HepG2 (cell line): ENCODE results near the gene STX4. TPM values are rescaled to one million over a fixed set of nuclear protein-coding genes. Genes with fewer than 3 reads are reported as not detected.

ENCODE experiments used
- CCDC6 ChIP-seq: sonication (generic); formaldehyde crosslinking; IDR thresholded peaks from 2 replicates; pipeline ENCODE4 v1.8.1; 2022; ENCODE audit warnings: mild to moderate bottlenecking, missing genetic modification reagents, moderate library complexity
- KIAA2018 ChIP-seq: sonication (generic); formaldehyde crosslinking; IDR thresholded peaks from 2 replicates; pipeline ENCODE4 v1.5.0; 2020; ENCODE audit warnings: mild to moderate bottlenecking, missing genetic modification reagents, borderline replicate concordance
- MATR3 ChIP-seq: sonication (generic); formaldehyde crosslinking; IDR thresholded peaks from 2 replicates; pipeline ENCODE4 v1.4.0; 2020; ENCODE audit warnings: missing genetic modification reagents
- MTERF4 ChIP-seq: sonication (generic); formaldehyde crosslinking; IDR thresholded peaks from 2 replicates; pipeline ENCODE4 v1.8.0; 2023; ENCODE audit warnings: mild to moderate bottlenecking, missing genetic modification reagents
- RFX5 ChIP-seq: IDR thresholded peaks from 2 replicates; pipeline ENCODE4 v1.6.1; 2011; ENCODE audit warnings: low read depth, low read length, improper control_type of control experiment
- ZBTB33 ChIP-seq: sonication (generic); formaldehyde crosslinking; IDR thresholded peaks from 2 replicates; pipeline ENCODE4 v1.4.0; 2020; ENCODE audit warnings: missing genetic modification reagents
- ZFAT ChIP-seq: sonication (generic); formaldehyde crosslinking; conservative IDR thresholded peaks from 2 replicates; pipeline ENCODE4 v1.8.1; 2023; ENCODE audit warnings: missing genetic modification reagents, inconsistent platforms
- ZHX2 ChIP-seq, 2 experiments: sonication (generic) in 1 of 2; formaldehyde crosslinking in 1 of 2; IDR thresholded peaks; 2 replicates each; pipeline versions ENCODE4 v1.6.1 to v1.9.0; 2014 to 2022; ENCODE audit warnings: antibody characterized with exemption in 1 of 2, borderline replicate concordance in 1 of 2, inconsistent platforms in 1 of 2, low read depth in 1 of 2, missing genetic modification reagents in 1 of 2
- ZNF768 ChIP-seq: sonication (generic); formaldehyde crosslinking; IDR thresholded peaks from 2 replicates; pipeline ENCODE4 v1.4.0; 2020; ENCODE audit warnings: missing genetic modification reagents
- polyA plus RNA-seq, 8 experiments: library from polyadenylated mRNA; depleted of rRNA in 3 of 8; stranded (reverse) in 7 of 8; unstranded in 1 of 8; fragments of >200 nt; fragmentation: Illumina TruSeq in 4 of 8; extraction: Trizol in 4 of 8; gene quantifications; 2 replicates each; pipeline versions ENCODE4 v1.2.1 to v1.2.3, GENCODE V29; 2011 to 2016; ENCODE audit warnings: low read depth in 4 of 8, missing spikeins in 1 of 8, mixed read lengths in 1 of 8; ENCODE audit not compliant: insufficient read depth in 1 of 8
- total RNA-seq, 5 experiments: library from RNA; depleted of rRNA; stranded (reverse); fragments of >200 nt; fragmentation: Illumina TruSeq; extraction: Trizol; gene quantifications; 2 replicates each; pipeline ENCODE4 v1.2.3, GENCODE V29; 2016; ENCODE audit warnings: low read depth in 1 of 5

Gene STX4
- total and polyA plus RNA-seq, 2 of the 13 experiments (the other 11 are each of a cell fraction or from before 2014, with no cell fraction given): 29.2 to 34.6 TPM

- no peak; the same call in 1 of the 2 replicates for TF ChIP-seq ZHX2 (IDR thresholded peaks at IDR 0.05; ENCODE audit: low read depth)
- no peak for TF ChIP-seq ZHX2 (CRISPR knock-in tag; IDR thresholded peaks at IDR 0.05; ENCODE audit: borderline replicate concordance)
- TF ChIP-seq RFX5: 0 out of 2 replicates have a peak, but pooled peaks have one; percentile 30
- no peak for TF ChIP-seq ZFAT (CRISPR knock-in tag)
- peak; percentile 97 for TF ChIP-seq ZBTB33 (CRISPR knock-in tag)
- TF ChIP-seq ZNF768 (CRISPR knock-in tag): no peak
- TF ChIP-seq CCDC6 (CRISPR knock-in tag): no peak
- no peak for TF ChIP-seq KIAA2018 (CRISPR knock-in tag)
- TF ChIP-seq MTERF4: no peak; the same call in 1 of the 2 replicates
- no peak for TF ChIP-seq MATR3 (CRISPR knock-in tag)
Observed at GRCh38 chr16:30985401-30986128, 47.8 kb upstream of the STX4 start (continued).
